HG03571 (cell line): ENCODE results near the gene MCRIP2.
"Not testable (repeated sequence)": the region's sequence is repeated elsewhere in the genome, so short reads cannot be mapped to it uniquely, and the experiment has no call there.

Source experiments
- ATAC-seq: cut with Tn5 transposase; IDR thresholded peaks from one replicate; pipeline ENCODE4 v1.9.1; 2021; ENCODE audit not compliant: unreplicated experiment

Gene MCRIP2

GRCh38 chr16:641326-642188, at the start of gene MCRIP2:
TSS of gene MCRIP2 (plus strand) at chr16:641828. CDS start at chr16:641992, 164 bp downstream.
- ATAC-seq, result peak; percentile 41

GRCh38 chr16:591892-592517, 49.6 kb upstream of the MCRIP2 start:
- ATAC-seq, result no peak

DNA sequence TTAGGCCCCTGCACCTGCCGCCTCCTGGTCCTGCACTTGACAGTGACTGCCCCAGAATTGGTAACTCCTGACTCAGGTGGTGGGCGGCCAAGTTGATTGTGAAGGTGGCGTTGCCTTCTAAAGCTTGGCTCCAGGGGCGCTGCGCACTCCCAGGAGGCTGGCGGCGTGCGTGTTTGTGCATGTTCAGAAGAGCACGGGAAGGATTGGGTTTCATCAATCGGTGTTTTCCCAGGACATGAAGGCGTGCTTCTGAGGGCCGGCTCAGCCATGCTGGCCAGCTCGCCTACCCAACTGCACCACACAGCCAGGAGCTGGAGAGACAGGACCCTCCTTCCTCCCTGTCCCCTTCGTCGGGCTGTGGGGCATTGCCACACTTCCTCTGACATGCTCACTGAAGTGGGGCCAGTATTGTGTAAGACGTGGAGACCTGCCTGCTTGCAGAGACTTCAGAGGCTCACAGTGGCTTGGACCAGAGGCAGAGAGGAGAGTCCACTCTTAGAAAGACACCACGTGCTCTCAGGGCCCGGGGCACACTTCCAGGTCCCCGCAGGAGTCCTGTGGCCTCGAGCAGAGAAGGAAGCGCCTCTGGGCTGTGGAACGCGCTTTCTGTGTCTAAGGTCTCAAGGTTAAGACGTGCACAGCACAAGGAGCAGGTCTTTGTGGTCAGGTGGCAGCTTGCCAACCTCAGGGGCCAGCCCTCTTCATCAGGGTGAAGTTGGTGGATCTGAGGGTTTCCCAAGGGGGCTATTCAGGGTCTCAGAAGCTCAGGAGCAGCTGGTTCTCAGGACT, 48.9 kb upstream of the MCRIP2 start:
- ATAC-seq, result no peak

- ATAC-seq, result no peak
Observed at GRCh38 chr16:593406-593805, 48.2 kb upstream of the MCRIP2 start.

- ATAC-seq, result no peak
Observed at GRCh38 chr16:593807-594206, 47.8 kb upstream of the MCRIP2 start.

- ATAC-seq, result no peak
Observed at GRCh38 chr16:595094-595528, 46.5 kb upstream of the MCRIP2 start.

GRCh38 chr16:595942-596735, 45.5 kb upstream of the MCRIP2 start:
- no peak for ATAC-seq

- ATAC-seq, result no peak
Observed at GRCh38 chr16:596736-597060, 44.9 kb upstream of the MCRIP2 start.

DNA sequence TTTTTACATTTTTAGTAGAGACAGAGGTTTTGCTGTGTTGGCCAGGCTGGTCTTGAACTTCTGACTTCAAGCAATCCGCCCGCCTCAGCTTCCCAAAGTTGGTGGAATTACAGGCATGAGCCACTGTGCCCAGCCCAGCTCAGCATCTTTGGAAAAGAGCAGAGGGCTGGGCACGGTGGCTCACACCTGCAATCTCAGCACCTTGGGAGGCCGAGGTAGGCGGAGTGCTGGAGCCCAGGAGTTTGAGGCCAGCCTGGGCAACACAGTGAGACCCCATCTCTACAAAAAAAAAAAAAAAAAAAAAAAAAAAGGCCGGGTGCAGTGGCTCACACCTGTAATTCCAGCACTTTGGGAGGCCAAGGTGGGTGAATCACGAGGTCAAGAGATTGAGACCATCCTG, 44.0 kb upstream of the MCRIP2 start:
- ATAC-seq, result not testable (repeated sequence)

DNA sequence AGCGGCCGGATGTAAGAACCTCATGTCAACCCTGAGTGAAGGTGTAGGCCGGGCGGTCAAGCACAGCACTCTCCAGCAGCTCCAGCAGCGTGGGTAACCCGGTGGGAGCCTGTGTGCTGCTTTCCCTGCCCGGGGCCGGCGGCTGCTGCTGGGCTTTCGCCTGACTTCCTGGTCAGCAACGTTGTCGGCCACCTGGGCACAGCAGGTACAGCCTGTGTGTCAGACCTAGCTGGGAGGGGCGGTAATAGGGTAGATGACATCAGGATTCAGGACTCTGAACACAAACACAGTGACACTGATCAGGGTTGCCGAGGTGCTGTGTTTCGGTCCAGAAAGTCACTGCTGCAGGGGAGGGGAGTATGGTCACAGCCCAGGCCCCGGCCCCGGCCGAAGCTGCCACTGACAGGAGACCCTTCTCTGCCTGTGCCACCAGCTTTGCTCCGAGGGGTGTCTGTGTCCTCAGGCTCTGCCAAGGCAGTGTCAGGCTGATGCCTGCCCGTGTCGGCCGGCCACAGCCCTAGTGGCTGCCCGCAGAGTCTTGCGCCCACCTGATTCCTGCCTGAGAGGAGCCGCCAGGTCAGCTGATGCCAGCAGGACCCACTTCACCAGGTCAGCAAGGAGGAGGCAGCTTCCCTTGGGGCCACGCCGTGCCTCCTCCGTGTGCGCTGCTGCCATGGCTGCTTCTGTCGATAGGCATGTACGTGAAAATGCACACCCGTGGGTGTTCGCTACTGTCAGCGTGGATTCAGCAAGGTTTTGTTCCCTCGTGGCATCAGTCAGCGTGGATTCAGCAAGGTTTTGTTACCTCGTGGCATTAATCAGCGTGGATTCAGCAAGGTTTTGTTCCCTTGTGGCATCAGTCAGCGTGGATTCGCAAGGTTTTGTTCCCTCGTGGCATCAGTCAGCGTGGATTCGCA, 42.5 kb upstream of the MCRIP2 start:
- no peak for ATAC-seq

DNA sequence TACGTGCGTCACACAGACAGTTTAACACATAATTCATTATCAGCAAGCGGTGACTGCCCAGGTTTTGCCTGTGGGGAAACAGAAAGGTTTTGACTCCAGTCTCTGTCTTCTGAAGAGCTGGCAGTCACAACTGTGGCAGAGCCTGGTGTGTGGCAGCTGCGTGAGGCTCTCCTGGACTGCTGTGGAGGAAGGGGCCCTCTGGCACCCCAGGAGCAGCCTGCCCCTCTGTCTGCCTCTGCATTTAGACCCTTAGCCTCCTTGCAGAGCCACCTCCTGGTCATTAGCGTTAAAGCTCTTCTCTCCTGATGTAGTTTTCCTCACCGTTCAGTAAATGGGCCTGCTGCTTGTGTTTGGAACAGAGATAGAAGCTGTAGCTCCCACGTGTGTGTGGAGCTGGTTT, 40.8 kb upstream of the MCRIP2 start:
- ATAC-seq, result no peak

GRCh38 chr16:603933-604332, 37.7 kb upstream of the MCRIP2 start:
- no peak for ATAC-seq

DNA sequence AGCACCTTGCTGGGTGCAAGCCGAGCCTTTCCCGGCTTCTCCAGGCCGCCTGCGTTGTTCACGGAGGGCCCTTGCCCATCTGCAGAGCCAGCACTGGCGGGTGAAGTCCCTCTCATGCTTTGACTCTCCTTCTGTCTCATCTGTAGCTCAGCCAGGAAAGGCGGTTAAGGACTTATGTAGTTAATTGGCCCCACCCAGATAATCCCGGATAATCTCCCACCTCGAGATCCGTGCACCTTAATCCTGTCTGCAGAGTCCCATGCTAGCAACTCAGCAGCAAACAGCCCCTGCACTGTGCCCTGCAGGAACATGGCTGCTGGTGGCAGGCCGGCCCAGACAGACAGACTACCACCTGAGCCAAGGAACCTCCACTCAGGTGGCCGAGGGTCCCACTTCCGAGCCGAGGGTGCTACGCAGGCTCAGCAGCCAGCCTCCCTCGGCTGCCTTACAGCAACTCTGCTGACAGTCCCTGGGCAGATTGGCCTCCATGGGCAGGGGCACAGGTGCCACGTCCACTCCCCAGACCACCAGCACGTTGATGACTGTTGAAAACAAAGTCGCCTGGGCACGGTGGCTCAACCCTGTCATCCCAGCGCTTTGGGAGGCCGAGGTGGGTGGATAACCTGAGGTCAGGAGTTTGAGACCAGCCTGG, 34.8 kb upstream of the MCRIP2 start:
- no peak for ATAC-seq

DNA sequence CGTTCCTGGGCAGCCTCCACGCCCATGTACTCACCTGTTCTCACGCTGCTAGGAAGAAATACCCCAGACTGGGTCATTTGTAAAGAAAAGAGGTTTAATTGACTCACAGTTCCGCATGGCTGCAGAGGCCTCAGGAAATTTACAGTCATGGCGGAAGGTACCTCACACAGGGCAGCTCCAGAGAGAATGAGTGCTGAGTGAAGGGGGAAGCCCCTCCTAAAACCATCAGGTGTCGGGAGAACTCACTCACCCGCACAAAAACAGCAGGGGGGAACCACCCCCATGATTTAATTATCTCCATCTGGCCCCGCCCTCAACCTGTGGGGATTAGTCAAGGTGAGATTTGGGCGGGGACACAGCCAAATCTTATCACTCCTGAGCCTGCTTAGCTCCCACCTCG, 33.6 kb upstream of the MCRIP2 start:
- ATAC-seq, result no peak

DNA sequence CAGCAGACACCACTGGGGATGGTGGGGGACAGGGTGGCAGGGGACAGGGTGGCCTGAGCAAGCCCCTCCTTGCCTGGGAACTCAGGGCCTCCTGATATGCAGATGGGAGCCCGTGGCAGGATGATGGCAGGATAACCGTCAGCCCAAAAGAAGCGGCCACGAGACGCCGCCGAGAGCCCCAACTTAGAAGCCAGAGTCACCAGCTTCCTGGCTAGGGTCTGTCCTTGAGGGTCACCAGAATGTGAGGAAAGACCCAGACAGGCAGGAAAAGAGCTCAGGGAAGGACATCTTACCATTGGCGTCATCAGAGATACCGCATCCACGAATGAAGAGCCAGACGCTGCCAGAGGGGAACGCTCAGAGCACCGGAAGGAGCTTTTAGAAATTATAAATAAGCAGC, 32.3 kb upstream of the MCRIP2 start:
- no peak for ATAC-seq

GRCh38 chr16:609984-610383, 31.6 kb upstream of the MCRIP2 start:
- no peak for ATAC-seq

DNA sequence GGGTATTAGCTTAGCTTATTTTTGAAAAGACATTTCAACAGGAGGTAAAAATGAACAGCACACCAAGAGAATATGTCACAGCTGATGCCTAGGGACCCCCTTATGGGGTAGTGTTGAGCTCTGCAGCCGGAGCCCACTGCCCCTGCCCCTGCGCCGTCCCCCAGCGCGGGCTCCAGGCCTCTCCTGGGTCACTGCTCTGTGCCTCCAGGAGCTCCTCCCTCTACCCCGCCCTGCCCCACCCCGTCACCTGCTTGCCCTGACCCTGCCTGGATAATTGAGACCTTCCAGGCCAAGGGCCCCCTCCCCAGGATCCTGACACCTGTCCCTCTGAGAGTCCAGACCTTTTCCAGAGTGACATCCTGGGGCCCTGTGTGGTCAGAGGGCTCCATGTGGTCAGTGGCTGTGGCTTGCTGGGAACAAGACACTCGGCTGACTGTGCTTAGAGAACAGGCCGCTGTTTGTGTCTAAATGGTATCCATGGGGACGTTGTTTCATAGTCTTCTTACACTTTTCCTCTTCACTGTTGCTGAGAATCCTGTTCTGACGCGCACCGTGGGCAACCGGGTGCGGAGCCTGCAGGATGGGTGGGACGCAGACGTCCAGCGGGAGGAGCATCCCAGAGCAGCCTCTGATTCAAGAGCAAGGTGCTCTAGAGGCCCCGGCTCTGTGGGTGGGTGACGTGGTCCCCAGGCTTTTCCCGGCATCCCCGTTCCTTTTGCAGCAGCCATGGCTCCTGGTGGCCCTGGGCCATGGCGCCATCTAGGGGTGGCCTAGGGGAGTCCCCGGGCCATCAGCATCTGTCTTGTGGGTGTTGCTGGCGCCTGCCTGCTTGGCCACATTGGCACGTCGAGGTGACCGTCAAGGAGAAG, 30.9 kb upstream of the MCRIP2 start:
- no peak for ATAC-seq

DNA sequence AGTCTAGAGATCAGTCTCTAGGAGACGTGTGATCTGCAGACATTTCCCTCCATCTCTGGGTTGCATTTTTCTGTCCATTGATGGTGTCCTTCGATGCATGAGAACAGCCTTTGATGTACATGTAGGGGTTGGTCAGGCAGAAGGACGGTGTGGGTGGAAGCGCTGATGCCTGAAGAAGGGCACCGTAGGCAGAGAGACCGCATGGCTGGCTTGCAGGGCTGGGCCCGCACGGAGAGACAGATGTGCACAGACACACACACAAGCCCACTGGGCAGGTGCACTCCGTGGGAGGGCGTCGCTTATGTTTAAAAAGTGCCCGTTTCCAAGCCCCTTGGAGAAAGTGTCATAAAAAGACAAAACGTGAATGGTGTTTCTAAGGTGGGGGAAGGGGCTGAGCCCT, 26.5 kb upstream of the MCRIP2 start:
- ATAC-seq, result no peak
